GM21528 (cell line): ENCODE results near the gene THAP7.

Experiments used
- ATAC-seq: cut with Tn5 transposase; IDR thresholded peaks from one replicate; pipeline ENCODE4 v1.9.1; 2021; ENCODE audit warnings: mild to moderate bottlenecking, moderate library complexity; ENCODE audit not compliant: unreplicated experiment, low FRiP score

Gene THAP7

DNA sequence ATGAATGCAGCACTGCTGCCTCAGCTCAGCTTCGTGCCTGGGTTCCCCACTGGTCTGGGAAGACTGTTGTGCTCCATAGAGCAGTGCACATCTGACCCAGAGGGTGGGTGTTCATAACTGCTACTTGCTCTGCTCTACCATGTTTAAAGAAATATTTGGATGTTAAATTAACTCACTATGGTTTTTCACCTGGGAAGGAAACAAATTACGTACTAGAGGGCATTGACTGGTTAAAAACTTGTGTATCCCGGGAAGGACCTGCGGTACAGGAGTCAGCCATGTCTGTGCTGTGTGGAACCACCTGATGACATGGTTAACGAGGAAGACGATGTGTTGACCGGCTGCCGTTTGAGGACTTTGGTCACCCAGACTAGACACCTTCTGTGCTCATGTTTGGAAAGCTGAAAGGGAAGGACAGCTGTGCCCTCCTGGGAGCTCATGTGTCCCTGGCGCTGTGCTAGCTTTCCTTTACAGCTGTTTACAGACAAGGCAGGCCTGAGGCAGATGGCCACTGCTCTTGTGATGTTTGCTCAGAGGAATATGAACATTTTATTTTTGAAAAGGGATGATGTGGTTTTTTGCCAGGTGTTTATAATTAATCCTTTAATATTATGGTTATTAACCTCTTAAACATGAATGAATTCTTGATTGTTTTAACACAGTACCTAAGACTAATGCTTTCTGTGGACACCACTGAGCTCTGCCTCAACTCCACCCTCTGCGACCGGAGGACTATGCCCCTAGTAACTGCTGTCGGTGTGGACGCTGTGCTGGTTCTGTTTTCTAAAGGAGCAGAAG is 49.2 kb downstream of the THAP7 start:
- no peak for ATAC-seq

- ATAC-seq = no peak
These were observed 50.0 kb downstream of the THAP7 start for GRCh38 chr22:20951932-20952380.

- ATAC-seq = no peak
These were observed 50.6 kb downstream of the THAP7 start for GRCh38 chr22:20951151-20951931.

DNA sequence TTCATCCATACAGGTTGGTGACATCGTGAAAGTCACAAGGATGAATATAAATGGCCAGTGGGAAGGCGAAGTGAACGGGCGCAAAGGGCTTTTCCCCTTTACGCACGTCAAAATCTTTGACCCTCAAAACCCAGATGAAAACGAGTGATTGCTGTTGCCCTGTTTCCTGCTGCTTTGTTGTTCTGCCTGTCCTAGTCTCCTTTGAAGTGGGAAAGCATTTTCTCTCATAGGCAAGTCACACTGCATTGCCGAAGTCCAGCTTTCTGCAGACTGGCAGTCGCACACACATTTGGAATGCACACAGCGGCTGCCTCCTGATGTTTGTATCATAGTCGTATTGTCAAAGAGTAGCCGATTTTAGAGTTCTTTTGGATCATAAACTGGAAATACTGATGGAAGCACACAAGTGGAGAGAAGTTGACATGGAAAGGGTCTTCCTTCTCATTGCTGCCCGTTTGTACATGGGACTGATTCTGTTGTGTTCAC is 52.2 kb downstream of the THAP7 start:
- ATAC-seq = no peak
